OCI-LY3 (cell line): ENCODE results near the gene GPR150.

Experiments
- CTCF ChIP-seq: fragments of 200-600, 300-600 bp; sonication (generic); IDR thresholded peaks from 2 replicates; pipeline ENCODE4 v1.5.1; 2014; ENCODE audit warnings: antibody characterized with exemption, low read length, low read depth
- EZH2phosphoT487 ChIP-seq: fragments of 200-600 bp; shearing (Covaris generic); IDR thresholded peaks from 2 replicates; pipeline ENCODE4 v1.6.1; 2018; ENCODE audit warnings: antibody characterized with exemption, mixed run types, low read depth

GRCh38 chr5:95644351-95645042 is 24.6 kb downstream of the GPR150 start:
- TF ChIP-seq CTCF (peak; percentile 83), EZH2phosphoT487 (no peak)
